K562 (cell line): ENCODE data around the gene FBXW10B. TPM values are rescaled to one million over a fixed set of nuclear protein-coding genes. Genes with fewer than 3 reads are reported as not detected.

Source experiments
- ATF1 ChIP-seq, 2 experiments: fragments of 450-650 bp in 1 of 2; IDR thresholded peaks; 2 replicates each; pipeline ENCODE4 v1.6.1; 2016; ENCODE audit warnings: missing compliant biosample characterization in 1 of 2, missing genetic modification characterization in 1 of 2
- ATF4 ChIP-seq: fragments of 450-650 bp; formaldehyde crosslinking; IDR thresholded peaks from 2 replicates; pipeline ENCODE4 v1.4.0; 2022; ENCODE audit warnings: mild to moderate bottlenecking, moderate library complexity
- CTBP1 ChIP-seq: fragments of 450-650 bp; IDR thresholded peaks from 2 replicates; pipeline ENCODE4 v1.6.1; 2016; ENCODE audit warnings: borderline replicate concordance
- E2F5 ChIP-seq: sonication (generic); formaldehyde crosslinking; IDR thresholded peaks from 2 replicates; pipeline ENCODE4 v1.8.0; 2022; ENCODE audit warnings: mild to moderate bottlenecking, missing genetic modification reagents
- FOSL1 ChIP-seq: fragments of 200-800 bp; sonication (Bioruptor generic); conservative IDR thresholded peaks from 2 replicates; pipeline ENCODE4 v1.6.1; 2016; ENCODE audit warnings: missing genetic modification characterization, missing compliant biosample characterization
- HMBOX1 ChIP-seq: sonication (generic); IDR thresholded peaks from 2 replicates; pipeline ENCODE4 v1.6.1; 2016
- MAX ChIP-seq: sonication (generic); formaldehyde crosslinking; IDR thresholded peaks from 2 replicates; pipeline ENCODE4 v1.9.0; 2022; ENCODE audit warnings: mild to moderate bottlenecking, missing genetic modification reagents
- MEF2D ChIP-seq: conservative IDR thresholded peaks from 2 replicates; pipeline ENCODE4 v1.6.1; 2016; ENCODE audit warnings: low read depth, missing genetic modification characterization, missing compliant biosample characterization
- MYC ChIP-seq, 2 experiments: fragments of 250-450 bp in 1 of 2; sonication (Bioruptor Pico) in 1 of 2; IDR thresholded peaks; 2 replicates each; pipeline versions ENCODE4 v1.5.1 to v1.6.1; 2012 to 2021; ENCODE audit warnings: low read depth in 2 of 2, borderline replicate concordance in 1 of 2, improper control_type of control experiment in 1 of 2, low read length in 1 of 2, mild to moderate bottlenecking in 1 of 2, moderate library complexity in 1 of 2
- NFYB ChIP-seq: IDR thresholded peaks from 2 replicates; pipeline ENCODE4 v1.6.1; 2011; ENCODE audit warnings: mild to moderate bottlenecking, moderate library complexity; ENCODE audit not compliant: insufficient read length; ENCODE audit errors: extremely low read depth
- PYGO2 ChIP-seq: fragments of 450-650 bp; IDR thresholded peaks from 2 replicates; pipeline ENCODE4 v1.6.1; 2016; ENCODE audit warnings: mild to moderate bottlenecking, missing genetic modification characterization, moderate library complexity, missing compliant biosample characterization
- RCOR1 ChIP-seq, 2 experiments: IDR thresholded peaks; 2 replicates each; pipeline ENCODE4 v1.6.1; 2012; ENCODE audit warnings: low read depth in 2 of 2, low read length in 2 of 2, borderline replicate concordance in 1 of 2, improper control_type of control experiment in 1 of 2
- USF1 ChIP-seq: sonication (generic); formaldehyde crosslinking; IDR thresholded peaks from 2 replicates; pipeline ENCODE4 v1.9.0; 2022; ENCODE audit warnings: mild to moderate bottlenecking, missing genetic modification reagents
- USF2 ChIP-seq: sonication (generic); formaldehyde crosslinking; IDR thresholded peaks from 2 replicates; pipeline ENCODE4 v1.5.0; 2020; ENCODE audit warnings: missing genetic modification reagents
- ZBTB2 ChIP-seq: fragments of 450-650 bp; IDR thresholded peaks from 2 replicates; pipeline ENCODE4 v1.6.1; 2016; ENCODE audit warnings: antibody characterized with exemption
- ZBTB49 ChIP-seq: sonication (generic); formaldehyde crosslinking; IDR thresholded peaks from 2 replicates; pipeline ENCODE4 v1.8.0; 2022; ENCODE audit warnings: missing genetic modification reagents, mild to moderate bottlenecking, borderline replicate concordance
- ZKSCAN8 ChIP-seq: fragments of 200-800 bp; sonication (Bioruptor generic); IDR thresholded peaks from 2 replicates; pipeline ENCODE4 v1.6.1; 2016; ENCODE audit warnings: missing genetic modification characterization, missing compliant biosample characterization
- ZNF668 ChIP-seq: fragments of 250-450 bp; sonication (Bioruptor Pico); IDR thresholded peaks from 2 replicates; pipeline ENCODE4 v1.8.0; 2022; ENCODE audit warnings: mild to moderate bottlenecking, inconsistent platforms
- polyA plus RNA-seq, 8 experiments: library from polyadenylated mRNA; depleted of rRNA in 4 of 8; stranded (reverse) in 5 of 8; unstranded in 3 of 8; fragments of >200 nt; fragmentation: Nextera tagmentation in 2 of 8; fragmentation: Illumina TruSeq in 1 of 8; extraction: Ambion mirVana in 2 of 8; extraction: Trizol in 1 of 8; gene quantifications; 2 replicates each; pipeline versions ENCODE4 v1.2.1 to v1.2.3, GENCODE V29; 2011 to 2014; ENCODE audit warnings: inconsistent platforms in 1 of 8, missing spikeins in 1 of 8
- total RNA-seq, 7 experiments: library from RNA; depleted of rRNA in 6 of 7; stranded (reverse); fragments of >200 nt in 6 of 7; fragmentation: Illumina TruSeq in 2 of 7; extraction: Trizol in 2 of 7; gene quantifications; 2 replicates each; pipeline versions ENCODE4 v1.2.1 to v1.2.3, GENCODE V29; 2011 to 2021; ENCODE audit warnings: low replicate concordance in 1 of 7

The FBXW10B gene
- total and polyA plus RNA-seq, 9 of the 15 experiments (the other 6 are each of a cell fraction or from before 2014, with no cell fraction given): 0.11 to 0.33 (median 0.16) TPM; not detected in 5

GRCh38 chr17:15651583-15652110 is 32.1 kb upstream of the FBXW10B start (continued):
- TF ChIP-seq E2F5 (no peak), PYGO2 (tag) (no peak), RCOR1 (IDR thresholded peaks at IDR 0.05; ENCODE audit: borderline replicate concordance in 1 of 2, low read depth in 2 of 2, low read length in 2 of 2) (peak in 1 of 2 experiments; percentile 79; a peak in 2 of 4 replicates), HMBOX1 (0 out of 2 replicates have a peak, but pooled peaks have one; percentile 16), USF1 (peak; percentile 84), NFYB (peak; percentile 41), ATF1 (CRISPR knock-in tag; IDR thresholded peaks at IDR 0.05) (no peak), ATF1 (tag; IDR thresholded peaks at IDR 0.05) (peak; percentile 78), MYC (IDR thresholded peaks at IDR 0.05; ENCODE audit: low read depth, low read length) (peak; percentile 49), MYC (CRISPR knock-in tag; IDR thresholded peaks at IDR 0.05; ENCODE audit: borderline replicate concordance, low read depth) (no peak), FOSL1 (tag) (peak; percentile 65), ZBTB2 (no peak), ZBTB49 (CRISPR knock-in tag) (no peak), MAX (CRISPR knock-in tag) (peak; percentile 45; the same call in 1 of the 2 replicates), ZNF668 (CRISPR knock-in tag) (no peak), USF2 (CRISPR knock-in tag) (peak; percentile 74), ZKSCAN8 (CRISPR knock-in tag) (no peak), CTBP1 (peak; percentile 73; the same call in 1 of the 2 replicates), ATF4 (CRISPR knock-in tag) (peak; percentile 57; the same call in 1 of the 2 replicates), MEF2D (tag) (no peak)
